ENCODE measurements around the gene SNORC. TPM values are rescaled to one million over a fixed set of nuclear protein-coding genes. Genes with fewer than 3 reads are reported as not detected.

The SNORC gene
- total and polyA plus RNA-seq, 2 of the 13 experiments (the other 11 are each of a cell fraction or from before 2014, with no cell fraction given), result 59.1 to 86.1 TPM

- TF ChIP-seq ZBTB49 (CRISPR knock-in tag; IDR thresholded peaks at IDR 0.05; ENCODE audit: borderline replicate concordance) (peak; percentile 22; the same call in 1 of the 2 replicates), MXI1 (IDR thresholded peaks at IDR 0.05; ENCODE audit: borderline replicate concordance, low read depth, low read length) (peak; percentile 37; the same call in 1 of the 3 replicates), IRF2 (CRISPR knock-in tag; IDR thresholded peaks at IDR 0.05) (peak; percentile 49; the same call in 1 of the 2 replicates), ZNF317 (CRISPR knock-in tag; IDR thresholded peaks at IDR 0.05) (peak; percentile 82), KDM6A (CRISPR knock-in tag; IDR thresholded peaks at IDR 0.05; ENCODE audit: low read depth) (0 out of 2 replicates have a peak, but pooled peaks have one; percentile 31), SMC3 (IDR thresholded peaks at IDR 0.05; ENCODE audit: low read length) (no peak), ZNF512 (CRISPR knock-in tag; IDR thresholded peaks at IDR 0.05) (no peak), CREBL2 (CRISPR knock-in tag; IDR thresholded peaks at IDR 0.05; ENCODE audit: borderline replicate concordance) (0 out of 2 replicates have a peak, but pooled peaks have one; percentile 61), ZKSCAN1 (IDR thresholded peaks at IDR 0.05; ENCODE audit: low read length) (no peak), NAIF1 (CRISPR knock-in tag; IDR thresholded peaks at IDR 0.05; ENCODE audit: borderline replicate concordance) (peak; percentile 85; the same call in 1 of the 2 replicates), PHB2 (IDR thresholded peaks at IDR 0.05; ENCODE audit: partially characterized antibody) (no peak), PAF1 (CRISPR knock-in tag; IDR thresholded peaks at IDR 0.05) (0 out of 2 replicates have a peak, but pooled peaks have one; percentile 19), MED1 (CRISPR knock-in tag; IDR thresholded peaks at IDR 0.05) (peak; percentile 63), ZNF12 (CRISPR knock-in tag; IDR thresholded peaks at IDR 0.05) (peak; percentile 98), MIER2 (CRISPR knock-in tag; IDR thresholded peaks at IDR 0.05) (no peak), FOSL2 (CRISPR knock-in tag; IDR thresholded peaks at IDR 0.05) (peak; percentile 88), ATF4 (CRISPR knock-in tag; IDR thresholded peaks at IDR 0.05) (0 out of 4 replicates have a peak, but pooled peaks of 1 of the 2 experiments have one; percentile 55), ZNF878 (CRISPR knock-in tag; IDR thresholded peaks at IDR 0.05) (no peak), ZNF841 (CRISPR knock-in tag; IDR thresholded peaks at IDR 0.05; ENCODE audit: borderline replicate concordance) (no peak), POGZ (CRISPR knock-in tag; IDR thresholded peaks at IDR 0.05) (peak; percentile 52), NR2C2 (CRISPR knock-in tag; IDR thresholded peaks at IDR 0.05; ENCODE audit: borderline replicate concordance) (peak; percentile 9; the same call in 1 of the 2 replicates), BCL6 (CRISPR knock-in tag; IDR thresholded peaks at IDR 0.05) (peak; percentile 95), CEBPB (IDR thresholded peaks at IDR 0.05; ENCODE audit: borderline replicate concordance, low read depth, low read length) (peak; percentile 45; the same call in 1 of the 2 replicates), AKAP8 (CRISPR knock-in tag; IDR thresholded peaks at IDR 0.05) (no peak), ESRRA (CRISPR knock-in tag; IDR thresholded peaks at IDR 0.05; ENCODE audit: low read depth) (0 out of 2 replicates have a peak, but pooled peaks have one; percentile 28)
Observed at GRCh38 chr2:232860593-232861241, 9.3 kb upstream of the SNORC start (continued).
